ENCODE results near the gene SASH1.

GRCh38 chr6:148398678-148399077, 56.0 kb downstream of the SASH1 start:
- TF ChIP-seq PTRF (tag; IDR thresholded peaks at IDR 0.05), result no peak
- no peak for TF ChIP-seq CBX2 (IDR thresholded peaks at IDR 0.05; ENCODE audit: insufficient read depth, low read length, poor library complexity, severe bottlenecking)
- no peak for TF ChIP-seq MAX (CRISPR knock-in tag; IDR thresholded peaks at IDR 0.05)
